Right lobe of liver (tissue), 6 donors: Measurements from ENCODE around the gene IPO11. TPM values are rescaled to one million over a fixed set of nuclear protein-coding genes. Genes with fewer than 3 reads are reported as not detected.

Source experiments
- ATAC-seq, 4 donors: fragments of 200-7000 bp; cut with Tn5 transposase; one replicate each; pipeline ENCODE4 v1.9.1; 2020; ENCODE audit warnings: mild to moderate bottlenecking in 4 of 4, moderate library complexity in 4 of 4
- DNase-seq, 3 donors: peaks; one replicate each; pipeline ENCODE4 v3.0.0-alpha.2; 2020
- H3K27ac ChIP-seq, 3 donors: fragments of 200-600 bp; one replicate each; pipeline ENCODE4 v1.8.0; 2022
- H3K27me3 ChIP-seq, 2 donors: fragments of 200-600 bp; one replicate each; pipeline ENCODE4 v1.8.0; 2022
- H3K36me3 ChIP-seq, 4 donors: fragments of 200-600 bp; sonication (generic) in 1 of 4; one replicate each; pipeline versions ENCODE4 v1.5.1 to v1.8.0; 2017 to 2022; ENCODE audit warnings: control low read depth in 1 of 4
- H3K4me1 ChIP-seq, 4 donors: fragments of 200-600 bp; sonication (generic) in 1 of 4; one replicate each; pipeline versions ENCODE4 v1.5.1 to v1.8.0; 2017 to 2022; ENCODE audit warnings: control low read depth in 1 of 4
- H3K4me3 ChIP-seq, 3 donors: fragments of 200-600 bp; one replicate each; pipeline ENCODE4 v1.8.0; 2022
- H3K9me3 ChIP-seq, 4 donors: fragments of 200-600 bp; sonication (generic) in 1 of 4; one replicate each; pipeline versions ENCODE4 v1.5.1 to v1.8.0; 2017 to 2022; ENCODE audit warnings: control low read depth in 1 of 4
- POLR2A ChIP-seq: fragments of 450-650 bp; IDR thresholded peaks from one replicate; pipeline ENCODE4 v1.6.1; 2017; ENCODE audit warnings: antibody characterized with exemption, mild to moderate bottlenecking
- WGBS: methylation state at CpG from one replicate; pipeline ENCODE4 v1.1.6; 2018; ENCODE audit warnings: low coverage, low lambda C conversion rate; ENCODE audit not compliant: insufficient coverage; ENCODE audit errors: missing lambda C conversion rate; 5-methylcytosine and 5-hydroxymethylcytosine counted together
- intact Hi-C, 2 donors: fragments of 100-400 bp; cut with DNase I; formaldehyde crosslinking; loops; one replicate each; pipeline versions ENCODE4 v1.11.2 to v1.14.1; 2022
- total RNA-seq, 6 experiments: library from RNA; depleted of rRNA in 2 of 6; stranded (reverse); fragments of >200 nt in 2 of 6; fragmentation: NEBNext Ultra II Directional in 3 of 6; extraction: Animal tissue kit (Norgen Biotek cat#: 25700) in 3 of 6; gene quantifications; one replicate each; pipeline versions ENCODE4 v1.1.0 to v1.2.4, GENCODE V29; 2016 to 2023
- TF ChIP-seq, protein P1 (sequence below), 4 donors: fragments of 200-600 bp in 3 of 4; fragments of 450-650 bp in 1 of 4; IDR thresholded peaks; one replicate each; pipeline versions ENCODE4 v1.5.1 to v1.8.0; 2016 to 2022; ENCODE audit warnings: antibody characterized with exemption in 4 of 4, mild to moderate bottlenecking in 2 of 4
- donor health status: DM: no; HTN: yes; CAD: no.
- donor health status: DM: no; HTN: no; CAD: no.
- donor health status: DM: no; HTN: no; CAD: no.
- donor health status: DM: no; HTN: yes; CAD: no.
- donor health status: DM: no; HTN: yes; CAD: no.

IPO11 gene
- total RNA-seq, 6 experiments from 2014 or later: 8.3 to 15.7 (median 13.6) TPM

DNA sequence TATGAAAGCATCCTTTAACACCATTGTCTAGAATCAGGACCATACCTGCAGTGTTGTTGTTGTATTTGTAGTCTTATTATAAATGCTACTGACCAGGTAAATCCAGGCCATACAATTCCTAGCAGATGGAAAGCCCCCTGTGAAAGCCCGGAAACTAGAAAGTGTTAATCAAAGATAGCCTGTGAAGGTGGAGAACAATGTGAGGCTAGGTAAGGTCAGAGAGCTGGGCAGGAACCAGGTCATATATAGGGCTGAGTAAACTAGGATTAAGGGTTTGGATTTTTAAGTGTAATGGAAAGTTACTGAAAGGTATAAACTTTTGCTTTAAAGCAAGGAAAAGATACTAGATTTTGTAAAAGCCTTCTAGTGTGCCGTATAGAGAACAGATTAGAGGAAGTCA is 172.7 kb downstream of the IPO11 start:
- 55% methylated on average over 2 of the region's 2 CpGs for WGBS
- intact Hi-C loops: no loop called here
- ATAC-seq (no peak), DNase-seq (no peak)
- H3K36me3 ChIP-seq: no peaks in the 10 kb centered on the region
- TF ChIP-seq, protein P1, sequence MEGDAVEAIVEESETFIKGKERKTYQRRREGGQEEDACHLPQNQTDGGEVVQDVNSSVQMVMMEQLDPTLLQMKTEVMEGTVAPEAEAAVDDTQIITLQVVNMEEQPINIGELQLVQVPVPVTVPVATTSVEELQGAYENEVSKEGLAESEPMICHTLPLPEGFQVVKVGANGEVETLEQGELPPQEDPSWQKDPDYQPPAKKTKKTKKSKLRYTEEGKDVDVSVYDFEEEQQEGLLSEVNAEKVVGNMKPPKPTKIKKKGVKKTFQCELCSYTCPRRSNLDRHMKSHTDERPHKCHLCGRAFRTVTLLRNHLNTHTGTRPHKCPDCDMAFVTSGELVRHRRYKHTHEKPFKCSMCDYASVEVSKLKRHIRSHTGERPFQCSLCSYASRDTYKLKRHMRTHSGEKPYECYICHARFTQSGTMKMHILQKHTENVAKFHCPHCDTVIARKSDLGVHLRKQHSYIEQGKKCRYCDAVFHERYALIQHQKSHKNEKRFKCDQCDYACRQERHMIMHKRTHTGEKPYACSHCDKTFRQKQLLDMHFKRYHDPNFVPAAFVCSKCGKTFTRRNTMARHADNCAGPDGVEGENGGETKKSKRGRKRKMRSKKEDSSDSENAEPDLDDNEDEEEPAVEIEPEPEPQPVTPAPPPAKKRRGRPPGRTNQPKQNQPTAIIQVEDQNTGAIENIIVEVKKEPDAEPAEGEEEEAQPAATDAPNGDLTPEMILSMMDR (IDR thresholded peaks at IDR 0.05): no peak
- no peak for TF ChIP-seq POLR2A
- H3K27ac ChIP-seq: no peak overlapping the region
- H3K4me3 ChIP-seq: no peak overlapping the region
- no peaks in the 10 kb centered on the region for H3K27me3 ChIP-seq
- H3K9me3 ChIP-seq: no peaks in the 10 kb centered on the region
- peaks cover 0 to 19% (median 8%) of the 10 kb centered on the region in 4 donors for H3K4me1 ChIP-seq

DNA sequence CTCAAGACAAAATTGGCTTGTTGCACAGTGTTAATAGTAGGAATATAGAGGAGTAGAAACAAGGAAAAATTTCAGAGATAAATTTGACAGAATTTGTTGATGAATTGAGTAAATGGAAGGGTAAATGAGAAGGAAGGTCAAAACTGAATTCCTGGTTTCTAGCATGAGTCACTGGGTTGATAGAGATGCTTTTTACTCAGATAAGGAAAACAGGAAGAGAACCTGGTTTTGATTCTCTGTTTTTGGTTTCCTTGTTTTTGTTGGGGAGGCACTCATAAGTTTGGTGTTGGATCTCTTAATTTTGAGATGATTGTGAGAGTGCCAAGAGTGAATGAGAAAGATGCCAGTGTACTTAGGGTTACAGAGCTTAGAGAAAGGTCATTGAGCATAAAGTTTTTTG is 173.2 kb downstream of the IPO11 start:
- TF ChIP-seq, protein P1 (IDR thresholded peaks at IDR 0.05): no peak
- TF ChIP-seq POLR2A: no peak
- intact Hi-C loops: no loop called here
- DNase-seq (no peak), ATAC-seq (peak in 1 of 4 donors; percentile 50)
- Histone ChIP-seq H3K4me3 (no peak overlapping the region), H3K4me1 (peaks cover 0 to 19% (median 8%) of the 10 kb centered on the region in 4 donors), H3K9me3 (no peaks in the 10 kb centered on the region), H3K27me3 (no peaks in the 10 kb centered on the region), H3K27ac (no peak overlapping the region), H3K36me3 (no peaks in the 10 kb centered on the region)

DNA sequence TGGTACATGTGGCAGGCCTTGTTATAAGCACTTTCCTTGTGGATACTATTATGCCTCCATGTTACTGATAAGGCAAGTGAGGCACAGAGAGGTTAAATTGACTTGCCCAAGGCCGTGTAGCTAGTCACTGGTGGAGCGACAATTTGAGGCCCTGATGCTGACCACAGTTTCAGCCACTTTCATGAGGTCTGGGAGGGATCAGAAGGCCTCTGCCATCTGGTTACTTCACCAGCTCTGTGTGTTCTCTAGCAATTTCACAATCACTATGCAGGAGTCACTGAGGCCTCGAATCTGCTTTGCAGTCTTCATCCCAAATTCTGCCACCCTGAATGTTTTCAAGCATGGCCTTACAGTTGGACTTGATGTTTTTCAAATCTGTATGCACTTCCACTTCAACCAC is 175.2 kb downstream of the IPO11 start:
- no peaks in the 10 kb centered on the region for H3K36me3 ChIP-seq
- peak; percentile 83 to 86 (median 83) for ATAC-seq
- peak overlapping the region in 1 of 3 donors; percentile 60 for H3K27ac ChIP-seq
- no peaks in the 10 kb centered on the region for H3K9me3 ChIP-seq
- peaks cover 0 to 19% (median 8%) of the 10 kb centered on the region in 4 donors for H3K4me1 ChIP-seq
- H3K27me3 ChIP-seq: no peaks in the 10 kb centered on the region
- WGBS: 21% methylated on average over 2 of the region's 3 CpGs
- TF ChIP-seq, protein P1 (IDR thresholded peaks at IDR 0.05): no peak
- no peak for TF ChIP-seq POLR2A
- intact Hi-C loops: no loop called here
- DNase-seq: peak in 1 of 3 donors; percentile 58
- H3K4me3 ChIP-seq: no peak overlapping the region

DNA sequence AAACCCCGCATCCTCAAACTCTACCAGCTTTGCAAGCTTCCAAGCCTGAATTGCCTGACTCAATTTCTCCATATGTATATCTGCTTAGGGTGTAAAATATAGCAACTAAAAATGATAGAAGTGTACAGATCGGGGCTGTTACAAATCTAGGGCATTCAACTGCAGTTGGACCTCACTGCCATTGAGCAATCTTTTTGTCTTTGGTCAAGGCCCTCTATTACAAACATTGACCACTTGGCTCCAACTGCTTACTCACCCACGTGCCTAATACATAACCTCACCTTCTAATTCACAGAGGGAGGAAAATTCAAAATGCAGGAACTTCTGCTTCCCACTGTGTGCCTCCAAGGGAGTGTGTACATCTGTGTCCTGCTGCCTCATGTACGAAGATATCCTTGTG is 176.1 kb downstream of the IPO11 start:
- Histone ChIP-seq H3K4me1 (peaks cover 0 to 19% (median 8%) of the 10 kb centered on the region in 4 donors), H3K27me3 (no peaks in the 10 kb centered on the region), H3K4me3 (no peak overlapping the region), H3K27ac (peak overlapping the region in 1 of 3 donors; percentile 60), H3K36me3 (no peaks in the 10 kb centered on the region), H3K9me3 (no peaks in the 10 kb centered on the region)
- intact Hi-C loops: no loop called here
- WGBS: 45% methylated on average over 4 of the region's 4 CpGs
- TF ChIP-seq, protein P1 (IDR thresholded peaks at IDR 0.05): no peak
- no peak for TF ChIP-seq POLR2A
- peak; percentile 93 to 98 (median 94) for ATAC-seq
- DNase-seq: peak in 1 of 3 donors; percentile 68

DNA sequence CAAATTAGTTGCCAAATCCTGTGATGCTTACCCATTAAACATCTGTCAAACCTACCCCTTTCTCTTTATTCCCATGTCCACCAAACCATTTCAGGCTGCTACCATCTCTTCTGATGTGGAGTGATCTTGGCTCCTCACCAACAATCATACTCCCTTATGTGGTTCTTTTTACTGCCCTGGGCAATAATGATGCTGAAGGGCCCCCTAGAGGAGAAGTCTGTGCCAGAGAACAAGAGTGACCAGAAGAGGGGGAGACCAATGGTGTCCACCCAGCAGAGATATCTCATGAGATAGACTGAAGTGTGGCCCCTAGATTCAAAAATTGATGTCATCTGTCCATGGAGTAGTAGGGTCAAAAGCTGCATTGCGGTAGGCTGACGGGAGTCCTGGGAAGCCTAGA is 176.9 kb downstream of the IPO11 start:
- 90% methylated on average over 2 of the region's 2 CpGs for WGBS
- no peaks in the 10 kb centered on the region for H3K9me3 ChIP-seq
- peaks cover 0 to 22% (median 8%) of the 10 kb centered on the region in 4 donors for H3K4me1 ChIP-seq
- intact Hi-C loops: no loop called here
- no peaks in the 10 kb centered on the region for H3K27me3 ChIP-seq
- ATAC-seq: no peak
- no peaks in the 10 kb centered on the region for H3K36me3 ChIP-seq
- H3K27ac ChIP-seq: no peak overlapping the region
- DNase-seq: no peak
- H3K4me3 ChIP-seq: no peak overlapping the region
- TF ChIP-seq, protein P1 (IDR thresholded peaks at IDR 0.05): no peak
- TF ChIP-seq POLR2A: no peak
